ENCODE measurements around the gene FLACC1. TPM values are rescaled to one million over a fixed set of nuclear protein-coding genes. Genes with fewer than 3 reads are reported as not detected.

Gene FLACC1
- total and polyA plus RNA-seq, 4 donors: 0.09 to 7.1 (median 1.1) TPM

DNA sequence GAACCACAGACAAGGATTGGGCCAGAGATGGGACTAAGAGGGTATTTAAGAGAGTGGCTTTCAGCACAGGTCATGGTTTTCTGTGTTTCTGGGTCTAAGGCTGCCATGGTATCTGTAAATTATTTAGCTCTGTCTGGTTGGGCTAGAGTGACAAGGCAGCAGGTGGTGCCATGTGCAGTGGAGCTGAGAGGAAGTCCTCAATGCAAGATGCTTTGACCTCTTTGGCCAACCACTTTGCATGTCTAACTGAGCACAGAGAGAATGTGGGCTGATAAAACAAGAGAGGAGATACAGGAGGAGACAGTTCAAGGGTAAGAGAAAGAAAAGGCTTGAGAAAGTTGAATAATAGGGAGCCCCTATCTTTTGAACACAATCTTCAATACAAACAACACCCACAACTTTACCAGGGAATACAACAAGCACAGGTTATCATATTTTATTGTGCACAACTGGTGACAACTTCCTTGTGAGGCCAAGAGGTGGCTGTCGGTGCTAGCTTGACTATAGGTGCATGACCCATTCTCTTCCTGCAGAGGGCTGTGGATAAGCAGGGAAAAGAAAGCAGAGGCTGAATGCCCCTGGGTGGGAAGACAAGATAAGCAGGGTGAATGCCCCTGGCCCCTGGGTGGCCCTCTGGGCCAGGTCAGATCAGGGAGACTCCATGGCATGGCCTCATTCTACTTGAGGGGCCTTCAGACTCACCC, 12.3 kb downstream of the FLACC1 start:
- H3K27me3 ChIP-seq (ENCODE audit: control insufficient read depth in 4 of 4, insufficient read depth in 4 of 4, low read length in 3 of 4): no peaks in the 10 kb centered on the region
- no peaks in the 10 kb centered on the region for H3K36me3 ChIP-seq (ENCODE audit: control insufficient read depth in 4 of 4, insufficient read depth in 3 of 4, low read depth in 1 of 4, low read length in 3 of 4)
- H3K9me3 ChIP-seq (ENCODE audit: control insufficient read depth in 4 of 4, low read length in 3 of 4): no peaks in the 10 kb centered on the region
- WGBS: 65% methylated on average over 1 of the region's 1 CpG
- no peaks in the 10 kb centered on the region for H3K4me1 ChIP-seq (ENCODE audit: control insufficient read depth in 4 of 4, insufficient read depth in 4 of 4, low read length in 3 of 4)
- no peak overlapping the region for H3K27ac ChIP-seq (ENCODE audit: low read depth in 1 of 2, low read length in 2 of 2)
- TF ChIP-seq SP1 (IDR thresholded peaks at IDR 0.05): no peak
- TF ChIP-seq RXRA (IDR thresholded peaks at IDR 0.05): no peak
- no peak for TF ChIP-seq JUND (IDR thresholded peaks at IDR 0.05)
- no peak for TF ChIP-seq HNF4G (IDR thresholded peaks at IDR 0.05)
- peak in 1 of 2 donors; percentile 5 for TF ChIP-seq RAD21 (IDR thresholded peaks at IDR 0.05)
- TF ChIP-seq TAF1 (conservative IDR thresholded peaks at IDR 0.05): no peak
- no peak overlapping the region for H3K4me3 ChIP-seq (ENCODE audit: low read depth in 1 of 3, low read length in 3 of 3)
- DNase-seq (ENCODE audit: low spot score): no peak
- H3K9ac ChIP-seq (ENCODE audit: low read depth in 1 of 2, low read length in 2 of 2): no peak overlapping the region

GRCh38 chr2:201343559-201343958, 13.6 kb downstream of the FLACC1 start:
- DNase-seq (ENCODE audit: low spot score): no peak
- H3K27ac ChIP-seq (ENCODE audit: low read depth in 1 of 2, low read length in 2 of 2): no peak overlapping the region
- no peaks in the 10 kb centered on the region for H3K36me3 ChIP-seq (ENCODE audit: control insufficient read depth in 4 of 4, insufficient read depth in 3 of 4, low read depth in 1 of 4, low read length in 3 of 4)
- H3K9me3 ChIP-seq (ENCODE audit: control insufficient read depth in 4 of 4, low read length in 3 of 4): no peaks in the 10 kb centered on the region
- no peak overlapping the region for H3K4me3 ChIP-seq (ENCODE audit: low read depth in 1 of 3, low read length in 3 of 3)
- no peaks in the 10 kb centered on the region for H3K27me3 ChIP-seq (ENCODE audit: control insufficient read depth in 4 of 4, insufficient read depth in 4 of 4, low read length in 3 of 4)
- 100% methylated on average over 2 of the region's 2 CpGs for WGBS
- H3K4me1 ChIP-seq (ENCODE audit: control insufficient read depth in 4 of 4, insufficient read depth in 4 of 4, low read length in 3 of 4): no peaks in the 10 kb centered on the region
- no peak overlapping the region for H3K9ac ChIP-seq (ENCODE audit: low read depth in 1 of 2, low read length in 2 of 2)
- TF ChIP-seq NR2F2 (IDR thresholded peaks at IDR 0.05): no peak
- TF ChIP-seq HNF4G (IDR thresholded peaks at IDR 0.05): no peak
- no peak for TF ChIP-seq FOXA2 (IDR thresholded peaks at IDR 0.05)
- TF ChIP-seq CTCF (IDR thresholded peaks at IDR 0.05; ENCODE audit: low read depth, low read length, missing input control): no peak
- TF ChIP-seq FOXA1 (IDR thresholded peaks at IDR 0.05): no peak
- TF ChIP-seq ZBTB33 (IDR thresholded peaks at IDR 0.05): no peak
- TF ChIP-seq, protein P1, sequence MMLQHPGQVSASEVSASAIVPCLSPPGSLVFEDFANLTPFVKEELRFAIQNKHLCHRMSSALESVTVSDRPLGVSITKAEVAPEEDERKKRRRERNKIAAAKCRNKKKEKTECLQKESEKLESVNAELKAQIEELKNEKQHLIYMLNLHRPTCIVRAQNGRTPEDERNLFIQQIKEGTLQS (IDR thresholded peaks at IDR 0.05): no peak
- TF ChIP-seq SP1 (IDR thresholded peaks at IDR 0.05): no peak
- TF ChIP-seq RXRA (IDR thresholded peaks at IDR 0.05): no peak
- no peak for TF ChIP-seq YY1 (IDR thresholded peaks at IDR 0.05)
- TF ChIP-seq JUND (IDR thresholded peaks at IDR 0.05): no peak
- TF ChIP-seq, protein P2, sequence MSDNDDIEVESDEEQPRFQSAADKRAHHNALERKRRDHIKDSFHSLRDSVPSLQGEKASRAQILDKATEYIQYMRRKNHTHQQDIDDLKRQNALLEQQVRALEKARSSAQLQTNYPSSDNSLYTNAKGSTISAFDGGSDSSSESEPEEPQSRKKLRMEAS (IDR thresholded peaks at IDR 0.05): no peak
- no peak for TF ChIP-seq RAD21 (IDR thresholded peaks at IDR 0.05)
- no peak for TF ChIP-seq HNF4A (conservative IDR thresholded peaks at IDR 0.05)
